Measurements from ENCODE around the gene APEH. TPM values are rescaled to one million over a fixed set of nuclear protein-coding genes. Genes with fewer than 3 reads are reported as not detected.
A peak's percentile ranks its signal among the peaks of the same experiment; 100 is the strongest.

The APEH gene
- total RNA-seq, 1 experiment from 2014 or later, result 273 TPM

- H3K4me1 Mint-ChIP-seq, result peaks cover 16% of the 10 kb centered on the region
- peak; percentile 91 for ATAC-seq
- POLR2A ChIA-PET, result interaction anchor here (0.6 to 1.0 kb wide), 2 partner anchors 15 to 218 kb away, joined by 3 to 4 read pairs; no protein-coding TSS in a partner anchor
- CTCF ChIA-PET, result interaction anchor here (0.5 to 3.7 kb wide), 12 partner anchors 9 to 207 kb away, joined by 3 to 49 read pairs (median 6); partner anchors contain the start of genes AMIGO3, GMPPB, INKA1 and IP6K1
- TF ChIP-seq E2F1 (CRISPR knock-in tag; IDR thresholded peaks at IDR 0.05), result no peak
- peak; percentile 70 for TF ChIP-seq CTCF (IDR thresholded peaks at IDR 0.05)
- no peak overlapping the region for H3K4me3 Mint-ChIP-seq
- peaks cover 3% of the 10 kb centered on the region for H3K36me3 Mint-ChIP-seq
- H3K9me3 Mint-ChIP-seq, result no peaks in the 10 kb centered on the region
- peak; percentile 75 for DNase-seq (ENCODE audit: low spot score)
- no peaks in the 10 kb centered on the region for H3K27me3 Mint-ChIP-seq (ENCODE audit: low read depth)
- no peak overlapping the region; the same call in 1 of the 2 replicates for H3K27ac Mint-ChIP-seq
These were observed 29.3 kb downstream of the APEH start for GRCh38 chr3:49703443-49703927.

- TF ChIP-seq ETV6 (CRISPR knock-in tag; IDR thresholded peaks at IDR 0.05), result no peak
- Mint-ChIP-seq H3K4me3 (no peak overlapping the region), H3K4me1 (peaks cover 16% of the 10 kb centered on the region), H3K9me3 (no peaks in the 10 kb centered on the region), H3K27ac (no peak overlapping the region; the same call in 1 of the 2 replicates), H3K27me3 (ENCODE audit: low read depth) (no peaks in the 10 kb centered on the region), H3K36me3 (peaks cover 3% of the 10 kb centered on the region)
- no peak for DNase-seq (ENCODE audit: low spot score)
- ATAC-seq, result no peak
- ChIA-PET CTCF (interaction anchor here (1.0 to 3.7 kb wide), 9 partner anchors 8 to 207 kb away, joined by 3 to 49 read pairs (median 8); partner anchors contain the start of genes AMIGO3, INKA1 and IP6K1), POLR2A (interaction anchor here (0.6 to 1.0 kb wide), 2 partner anchors 15 to 217 kb away, joined by 3 to 4 read pairs; no protein-coding TSS in a partner anchor)
These were observed 29.8 kb downstream of the APEH start for GRCh38 chr3:49703956-49704355.

GRCh38 chr3:49704629-49705028, 30.5 kb downstream of the APEH start:
- Mint-ChIP-seq H3K27ac (no peak overlapping the region), H3K4me1 (peaks cover 16% of the 10 kb centered on the region), H3K9me3 (no peaks in the 10 kb centered on the region), H3K27me3 (ENCODE audit: low read depth) (no peaks in the 10 kb centered on the region), H3K4me3 (no peak overlapping the region), H3K36me3 (peaks cover 3% of the 10 kb centered on the region)
- DNase-seq (ENCODE audit: low spot score) (no peak), ATAC-seq (no peak)
- POLR2A ChIA-PET, result no interaction called here
- TF ChIP-seq NFATC4 (CRISPR knock-in tag; IDR thresholded peaks at IDR 0.05), result no peak
- no peak for TF ChIP-seq CREM (CRISPR knock-in tag; IDR thresholded peaks at IDR 0.05)
- TF ChIP-seq USF2 (CRISPR knock-in tag; IDR thresholded peaks at IDR 0.05), result no peak
- no peak for TF ChIP-seq TCF7 (CRISPR knock-in tag; IDR thresholded peaks at IDR 0.05; ENCODE audit: low read depth)
- TF ChIP-seq ERG (CRISPR knock-in tag; IDR thresholded peaks at IDR 0.05), result no peak
- CTCF ChIA-PET, result interaction anchor here (1.6 kb wide), 2 partner anchors 98 to 135 kb away, joined by 6 to 8 read pairs; partner anchors contain the start of gene INKA1

GRCh38 chr3:49705390-49705960, 31.3 kb downstream of the APEH start:
- ChIA-PET POLR2A (no interaction called here), CTCF (no interaction called here)
- no peaks in the 10 kb centered on the region for H3K9me3 Mint-ChIP-seq
- no peak overlapping the region for H3K27ac Mint-ChIP-seq
- TF ChIP-seq E2F5 (CRISPR knock-in tag; IDR thresholded peaks at IDR 0.05) (no peak), STAT6 (CRISPR knock-in tag; conservative IDR thresholded peaks at IDR 0.05; ENCODE audit: low read depth) (no peak), GRHL2 (CRISPR knock-in tag; IDR thresholded peaks at IDR 0.05; ENCODE audit: insufficient replicate concordance, severe bottlenecking) (no peak), RORB (CRISPR knock-in tag; IDR thresholded peaks at IDR 0.05) (no peak), ZMAT4 (CRISPR knock-in tag; IDR thresholded peaks at IDR 0.05) (no peak)
- H3K4me3 Mint-ChIP-seq, result no peak overlapping the region
- peaks cover 3% of the 10 kb centered on the region for H3K36me3 Mint-ChIP-seq
- H3K27me3 Mint-ChIP-seq (ENCODE audit: low read depth), result no peaks in the 10 kb centered on the region
- DNase-seq (ENCODE audit: low spot score) (no peak), ATAC-seq (no peak)
- peaks cover 16% of the 10 kb centered on the region for H3K4me1 Mint-ChIP-seq
